Uterus (tissue), 4 donors: ENCODE measurements around the gene SHISA5. TPM values are rescaled to one million over a fixed set of nuclear protein-coding genes. Genes with fewer than 3 reads are reported as not detected.
A peak's percentile ranks its signal among the peaks of the same experiment; 100 is the strongest.

Experiments
- DNase-seq, 2 donors: peaks; one replicate each; pipeline ENCODE4 v3.0.0-alpha.2; 2019 to 2020
- H3K27ac ChIP-seq, 2 donors: fragments of 200-600 bp; sonication (generic); 1 replicate in 1 of 2; 2 replicates in 1 of 2; pipeline ENCODE4 v1.5.1; 2016 to 2018
- H3K27me3 ChIP-seq, 2 donors: fragments of 200-600 bp; sonication (generic); one replicate each; pipeline ENCODE4 v1.5.1; 2018 to 2019; ENCODE audit warnings: control low read depth in 1 of 2
- H3K36me3 ChIP-seq, 2 donors: fragments of 200-600 bp; sonication (generic); one replicate each; pipeline ENCODE4 v1.5.1; 2019; ENCODE audit warnings: control low read depth in 1 of 2
- H3K4me1 ChIP-seq, 2 donors: fragments of 200-600 bp; sonication (generic); one replicate each; pipeline ENCODE4 v1.5.1; 2018 to 2019; ENCODE audit warnings: control low read depth in 1 of 2
- H3K4me3 ChIP-seq, 2 donors: fragments of 200-600 bp; sonication (generic); 1 replicate in 1 of 2; 2 replicates in 1 of 2; pipeline ENCODE4 v1.5.1; 2018 to 2019; ENCODE audit warnings: mild to moderate bottlenecking in 1 of 2
- H3K9me3 ChIP-seq, 2 donors: fragments of 200-600 bp; sonication (generic); one replicate each; pipeline ENCODE4 v1.5.1; 2019; ENCODE audit warnings: control low read depth in 1 of 2
- CTCF ChIP-seq, 4 experiments: fragments of 200-600 bp in 2 of 4; fragments of 450-650 bp in 2 of 4; sonication (generic) in 2 of 4; IDR thresholded peaks; one replicate each; pipeline ENCODE4 v1.5.1; 2016 to 2019; ENCODE audit warnings: antibody characterized with exemption in 4 of 4, mild to moderate bottlenecking in 2 of 4, moderate library complexity in 1 of 4
- POLR2A ChIP-seq, 2 donors: fragments of 450-650 bp; IDR thresholded peaks; one replicate each; pipeline ENCODE4 v1.6.1; 2016; ENCODE audit warnings: antibody characterized with exemption in 2 of 2, mild to moderate bottlenecking in 1 of 2, moderate library complexity in 1 of 2
- intact Hi-C: fragments of 100-400 bp; cut with DNase I; formaldehyde crosslinking; loops from one replicate; pipeline ENCODE4 v1.15.1; 2023; ENCODE audit warnings: low total_unique reads
- total RNA-seq, 4 donors: library from RNA; depleted of rRNA in 3 of 4; stranded (reverse); fragments of >200 nt in 3 of 4; gene quantifications; one replicate each; pipeline versions ENCODE4 v1.1.0 to v1.2.4, GENCODE V29; 2014 to 2023
- donor health status: DM: yes; HTN: yes; CAD: no.

Gene SHISA5
- total RNA-seq, 4 donors from 2014 or later: 52.4 to 210 (median 72.8) TPM

- DNase-seq: no peak
- intact Hi-C loops: loop anchor here (5.0 kb wide), 1 partner anchor 40 kb away; no protein-coding TSS in a partner anchor
These were observed 67.1 kb downstream of the SHISA5 start for GRCh38 chr3:48436855-48437254.

DNA sequence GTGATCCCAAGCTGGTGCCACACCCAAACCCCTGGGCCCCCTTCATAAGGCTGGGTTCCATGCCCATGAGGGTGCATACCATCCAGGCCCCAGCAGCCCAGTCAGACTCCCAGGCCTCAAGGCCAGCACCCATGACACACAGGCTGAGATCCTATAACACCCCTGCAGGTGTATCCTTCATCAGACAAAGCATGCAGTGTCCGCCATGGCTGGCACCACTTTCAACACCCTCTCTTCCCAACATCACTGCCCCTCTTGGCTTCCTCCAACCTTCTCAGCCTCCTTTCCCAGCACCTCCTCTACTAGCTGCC, 67.5 kb downstream of the SHISA5 start:
- Histone ChIP-seq H3K4me3 (no peak overlapping the region), H3K9me3 (no peaks in the 10 kb centered on the region), H3K36me3 (no peaks in the 10 kb centered on the region), H3K27me3 (no peaks in the 10 kb centered on the region), H3K27ac (no peak overlapping the region), H3K4me1 (peaks cover 0 to 7% of the 10 kb centered on the region in 2 donors)
- DNase-seq: no peak
- intact Hi-C loops: loop anchor here (5.0 kb wide), 1 partner anchor 39 kb away; no protein-coding TSS in a partner anchor
- no peak for TF ChIP-seq POLR2A (IDR thresholded peaks at IDR 0.05)
- no peak for TF ChIP-seq CTCF (IDR thresholded peaks at IDR 0.05)

More at GRCh38 chr3:48436855-48437254, 67.1 kb downstream of the SHISA5 start:
- no peak for TF ChIP-seq CTCF (IDR thresholded peaks at IDR 0.05)
- no peak for TF ChIP-seq POLR2A (IDR thresholded peaks at IDR 0.05)
- Histone ChIP-seq H3K4me1 (peaks cover 0 to 11% of the 10 kb centered on the region in 2 donors), H3K27me3 (no peaks in the 10 kb centered on the region), H3K9me3 (no peaks in the 10 kb centered on the region), H3K36me3 (no peaks in the 10 kb centered on the region), H3K27ac (no peak overlapping the region), H3K4me3 (no peak overlapping the region)

DNA sequence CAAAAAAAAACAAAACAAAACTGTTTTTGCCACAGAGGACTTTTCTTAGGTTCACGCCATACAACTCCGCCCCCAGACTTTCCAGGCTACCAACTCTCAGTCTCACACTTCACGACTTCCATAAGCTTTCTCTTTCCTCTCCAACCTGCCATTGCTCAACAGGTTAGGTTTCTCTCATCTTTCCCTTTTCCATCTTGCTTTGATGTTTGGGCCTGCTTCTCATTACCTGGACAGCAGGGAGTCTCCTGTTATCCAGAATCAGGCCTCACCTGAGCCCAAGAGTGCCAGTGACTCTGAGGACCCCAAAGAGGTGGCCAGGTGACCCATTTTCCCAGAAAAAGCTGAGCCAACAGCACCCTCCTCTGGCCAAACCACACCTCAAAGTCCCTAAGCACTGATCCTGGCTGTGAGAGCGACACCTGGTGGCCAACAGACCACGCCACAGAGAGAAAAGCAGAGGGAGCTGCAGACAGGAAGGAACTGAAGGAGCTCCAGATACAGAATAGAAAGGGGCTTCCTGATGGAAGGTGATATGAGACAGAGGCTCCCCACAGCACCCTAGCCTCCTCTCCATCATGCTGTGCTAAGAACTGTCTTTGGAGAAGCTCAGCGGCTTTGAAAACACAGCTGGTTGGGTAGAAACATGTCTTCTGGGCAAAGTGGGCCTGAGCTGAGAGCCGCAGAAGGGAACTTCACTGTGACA, 68.0 kb downstream of the SHISA5 start:
- Histone ChIP-seq H3K9me3 (no peaks in the 10 kb centered on the region), H3K27me3 (no peaks in the 10 kb centered on the region), H3K27ac (peak overlapping the region; percentile 58 to 63), H3K4me3 (no peak overlapping the region), H3K4me1 (peaks cover 0 to 2% of the 10 kb centered on the region in 2 donors), H3K36me3 (no peaks in the 10 kb centered on the region)
- DNase-seq: peak; percentile 85 to 89
- intact Hi-C loops: loop anchor here (5.0 kb wide), 1 partner anchor 39 kb away; no protein-coding TSS in a partner anchor
- TF ChIP-seq CTCF (IDR thresholded peaks at IDR 0.05): peak; percentile 98 to 100 (median 99)
- TF ChIP-seq POLR2A (IDR thresholded peaks at IDR 0.05): peak in 1 of 2 donors; percentile 27

- no peak for DNase-seq
- Histone ChIP-seq H3K4me1 (peaks cover 0 to 3% of the 10 kb centered on the region in 2 donors), H3K4me3 (no peak overlapping the region), H3K27ac (peak overlapping the region; percentile 58 to 63), H3K9me3 (no peaks in the 10 kb centered on the region), H3K36me3 (no peaks in the 10 kb centered on the region), H3K27me3 (no peaks in the 10 kb centered on the region)
- TF ChIP-seq CTCF (IDR thresholded peaks at IDR 0.05): no peak
- TF ChIP-seq POLR2A (IDR thresholded peaks at IDR 0.05): no peak
- intact Hi-C loops: loop anchor here (5.0 kb wide), 1 partner anchor 38 kb away; no protein-coding TSS in a partner anchor
These were observed 68.8 kb downstream of the SHISA5 start for GRCh38 chr3:48435223-48435595.

DNA sequence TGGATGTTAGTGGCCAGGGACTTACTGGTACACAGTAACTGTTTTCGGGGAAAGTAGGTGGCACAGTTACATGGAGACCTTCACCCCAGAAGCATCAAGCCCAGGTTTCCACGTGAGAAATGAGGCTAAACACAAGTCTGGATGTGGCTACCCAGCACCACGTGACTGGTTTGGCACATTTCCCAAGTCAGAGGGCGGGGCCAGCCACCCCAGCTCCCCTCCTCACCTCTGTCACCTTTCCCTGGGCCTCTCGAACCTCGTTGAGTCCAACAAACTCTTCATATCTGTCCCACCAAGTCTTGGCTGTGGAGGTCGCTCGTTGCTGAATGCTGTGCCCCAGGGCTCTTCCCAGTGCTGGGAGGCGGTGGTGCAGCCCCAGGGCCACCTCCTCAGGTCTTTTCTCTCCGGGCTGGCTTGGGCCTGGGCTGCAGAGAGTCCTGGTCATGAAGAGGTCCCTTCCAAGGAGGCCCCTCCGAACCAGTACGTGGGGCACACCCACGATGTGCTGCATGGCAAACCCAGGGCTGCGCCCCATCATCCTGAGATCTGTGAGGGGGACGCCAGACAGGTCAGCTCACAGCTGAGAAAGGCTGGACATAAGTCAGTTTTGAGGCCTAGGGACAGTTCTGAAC, 69.3 kb downstream of the SHISA5 start:
- no peaks in the 10 kb centered on the region for H3K27me3 ChIP-seq
- TF ChIP-seq CTCF (IDR thresholded peaks at IDR 0.05) (no peak), POLR2A (IDR thresholded peaks at IDR 0.05) (no peak)
- intact Hi-C loops: loop anchor here (5.0 kb wide), 1 partner anchor 37 kb away; no protein-coding TSS in a partner anchor
- no peaks in the 10 kb centered on the region for H3K36me3 ChIP-seq
- no peak overlapping the region for H3K4me3 ChIP-seq
- H3K9me3 ChIP-seq: no peaks in the 10 kb centered on the region
- H3K4me1 ChIP-seq: peaks cover 0 to 5% of the 10 kb centered on the region in 2 donors
- H3K27ac ChIP-seq: peak overlapping the region; percentile 58 to 63
- peak in 1 of 2 donors; percentile 20 for DNase-seq
